NCI-H524 (cell line): Measurements from ENCODE around the gene SPECC1.
A peak's percentile ranks its signal among the peaks of the same experiment; 100 is the strongest.
"Not testable (repeated sequence)": the region's sequence is repeated elsewhere in the genome, so short reads cannot be mapped to it uniquely, and the experiment has no call there.

Source experiments
- DNase-seq, 2 experiments: peaks; one replicate each; lab custom pipeline; 2025; lab: John Stamatoyannopoulos, UW

Gene SPECC1

GRCh38 chr17:20094777-20095176, 85.6 kb downstream of the SPECC1 start:
- DNase-seq, result no peak

DNA sequence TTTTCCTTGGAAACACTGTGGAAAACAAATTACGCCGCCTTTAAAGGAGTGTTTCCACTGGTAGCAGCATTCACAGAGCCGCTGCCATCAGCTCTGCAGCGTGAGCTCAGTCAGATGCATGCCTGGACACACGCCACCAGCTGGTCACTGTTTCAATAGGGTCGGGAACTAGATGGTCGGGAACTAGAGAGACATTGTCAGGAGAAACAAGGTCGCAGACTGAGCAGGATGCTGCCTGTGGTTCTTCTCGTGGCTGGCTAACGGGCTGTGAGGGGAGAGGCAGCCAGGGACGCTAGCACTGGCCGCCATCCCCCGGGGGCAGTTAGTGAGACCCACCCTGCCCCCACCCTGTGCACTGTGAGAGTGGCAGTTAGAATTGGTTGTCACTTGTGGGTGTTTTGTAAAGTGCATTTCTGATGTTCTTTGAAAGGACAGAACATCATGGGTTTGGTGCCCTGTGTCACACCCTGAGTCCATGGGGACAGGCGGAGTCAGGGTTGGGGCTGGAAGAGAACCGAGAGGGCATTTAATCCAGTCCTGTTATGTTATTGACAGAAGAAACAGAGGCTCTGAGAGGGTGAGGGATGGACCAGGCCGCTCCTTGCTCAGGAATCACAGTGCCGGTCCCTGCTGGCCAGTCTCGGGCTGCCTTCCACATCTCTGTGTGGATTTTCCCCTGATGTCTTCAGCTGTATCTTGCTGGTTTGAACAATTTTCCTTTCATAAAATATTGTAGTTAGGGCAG, 86.3 kb downstream of the SPECC1 start:
- peak; percentile 50 to 77 for DNase-seq

DNA sequence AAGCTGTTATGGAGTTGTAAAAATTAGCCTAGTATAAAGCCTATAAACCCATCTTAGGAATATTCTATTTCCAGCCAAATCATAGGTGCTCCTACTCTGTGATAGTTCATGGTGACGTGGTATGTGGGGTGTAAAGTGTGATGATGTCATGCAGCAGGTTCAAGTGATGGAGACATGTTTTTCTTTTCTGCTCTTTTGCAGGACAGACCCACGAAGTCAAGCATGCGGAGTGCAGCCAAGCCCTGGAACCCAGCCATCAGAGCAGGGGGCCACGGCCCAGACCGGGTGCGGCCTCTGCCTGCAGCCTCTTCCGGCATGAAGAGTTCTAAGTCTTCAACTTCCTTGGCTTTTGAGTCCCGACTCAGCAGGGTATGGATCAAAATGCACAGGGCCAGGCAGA, 87.3 kb downstream of the SPECC1 start:
- DNase-seq, result no peak

DNA sequence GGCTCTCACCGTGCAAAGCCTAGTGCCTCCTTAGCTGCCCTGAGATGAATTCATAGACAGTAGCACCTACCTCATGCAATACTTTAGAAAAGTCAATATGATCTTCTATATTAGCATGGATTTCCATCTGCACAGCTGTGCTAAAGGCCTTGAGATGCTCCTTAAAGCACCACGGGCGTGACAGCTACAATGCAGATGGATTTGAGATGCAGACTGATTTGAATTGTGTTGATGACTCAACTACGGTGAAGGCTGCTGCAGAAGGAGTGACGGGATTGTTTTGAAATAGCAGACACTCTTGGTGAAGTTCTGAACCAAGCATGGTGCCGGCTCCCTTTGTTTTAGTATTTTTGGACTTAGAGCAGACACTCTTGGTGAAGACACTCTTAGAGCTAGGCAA, 88.2 kb downstream of the SPECC1 start:
- DNase-seq, result no peak

GRCh38 chr17:20098314-20098713, 89.2 kb downstream of the SPECC1 start:
- DNase-seq, result no peak

DNA sequence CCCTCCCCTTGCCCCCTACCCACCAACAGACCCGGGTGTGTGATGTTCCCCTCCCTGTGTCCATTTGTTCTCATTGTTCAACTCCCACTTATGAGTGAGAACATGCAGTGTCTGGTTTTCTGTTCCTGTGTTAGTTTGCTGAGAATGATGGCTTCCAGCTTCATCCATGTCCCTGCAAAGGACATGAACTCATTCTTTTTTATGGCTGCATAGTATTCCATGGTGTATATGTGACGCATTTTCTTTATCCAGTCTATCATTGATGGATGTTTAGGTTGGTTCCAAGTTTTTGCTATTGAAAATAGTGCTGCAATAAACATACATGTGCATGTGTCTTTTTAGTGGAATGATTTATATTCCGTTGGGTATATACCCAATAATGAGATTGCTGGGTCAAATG, 91.6 kb downstream of the SPECC1 start:
- DNase-seq, result not testable (repeated sequence)

DNA sequence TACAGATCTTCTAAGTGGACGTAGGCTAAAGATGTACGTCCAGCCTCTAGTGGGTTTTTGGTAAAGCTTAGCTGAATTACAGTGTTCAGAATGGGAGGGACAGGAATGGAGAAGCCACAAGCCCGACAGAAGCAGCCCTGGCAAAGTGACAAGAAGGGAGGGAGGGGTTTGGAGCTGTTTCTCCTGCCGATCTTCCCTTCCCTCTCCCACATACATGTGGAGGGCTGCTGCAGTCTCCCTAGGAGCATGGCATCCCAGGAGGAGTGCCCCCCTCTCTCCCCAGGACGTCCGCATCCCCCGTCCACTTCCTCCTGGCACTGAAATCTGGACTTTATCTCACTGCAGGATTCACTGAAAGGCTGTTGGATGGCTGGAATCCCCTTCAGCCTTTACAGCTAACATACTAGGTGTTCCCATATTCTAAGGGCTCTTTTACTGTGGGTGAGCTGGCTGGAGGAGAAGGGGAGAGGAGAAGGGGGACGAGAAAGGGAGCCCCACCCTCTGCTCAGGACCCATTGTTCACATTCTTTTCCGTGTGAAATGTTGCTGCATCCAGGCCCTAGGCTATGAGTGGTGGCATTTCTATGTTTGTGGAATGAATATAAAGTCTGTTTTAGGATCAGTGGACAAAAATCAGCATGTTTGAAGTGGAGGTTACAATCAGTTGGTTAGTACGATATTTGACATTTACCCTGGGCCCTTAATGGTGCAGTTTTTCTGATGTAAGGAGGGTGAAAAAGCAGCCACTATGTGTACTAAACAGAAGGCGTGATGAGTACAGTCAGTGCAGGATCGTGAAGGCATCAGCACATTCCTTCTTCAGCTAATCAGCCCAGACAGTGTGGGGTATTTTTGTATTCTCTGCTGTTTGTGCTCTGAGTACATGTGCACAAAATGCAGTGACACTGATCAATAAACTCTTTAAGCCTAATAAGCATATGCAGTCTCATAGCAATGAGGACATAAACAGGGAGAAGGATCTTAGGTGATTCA, 94.6 kb downstream of the SPECC1 start:
- DNase-seq, result no peak

DNA sequence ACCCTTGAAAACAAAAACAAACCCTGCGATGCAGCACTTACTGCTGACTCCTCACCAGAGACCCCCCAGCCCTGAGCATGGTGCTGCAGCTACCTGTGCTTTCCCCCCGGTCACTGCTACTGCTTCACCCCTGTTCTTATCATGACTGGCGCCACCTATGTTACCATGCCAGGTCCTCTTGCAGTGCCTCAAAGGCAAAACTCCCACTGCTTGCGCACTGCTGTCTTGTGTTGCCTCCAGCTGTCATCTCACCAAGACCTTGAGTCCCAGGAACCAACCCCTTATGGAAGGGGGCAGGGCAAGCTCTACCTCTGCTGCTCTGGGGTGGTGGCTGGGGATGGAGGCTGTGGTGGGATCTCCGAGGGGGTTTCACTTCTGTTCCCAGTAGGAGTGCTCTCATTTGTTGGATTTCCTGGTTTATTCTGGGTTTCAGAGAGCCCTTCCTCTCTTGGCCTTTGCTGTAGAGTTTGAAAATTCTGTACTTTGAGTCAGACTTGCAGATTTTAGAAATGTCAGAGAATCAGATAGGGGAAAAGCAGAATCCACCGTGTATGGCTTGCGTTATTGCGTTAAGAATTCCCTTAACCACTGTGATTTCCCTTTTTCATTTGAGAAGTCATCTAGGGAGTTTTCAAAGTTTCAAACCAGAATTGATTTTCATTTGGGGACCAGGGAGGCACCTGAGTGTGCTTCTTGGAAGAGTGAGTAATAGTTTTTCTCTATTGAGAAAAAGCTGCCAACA, 96.6 kb downstream of the SPECC1 start:
- peak in 1 of 2 experiments; percentile 19 for DNase-seq

DNA sequence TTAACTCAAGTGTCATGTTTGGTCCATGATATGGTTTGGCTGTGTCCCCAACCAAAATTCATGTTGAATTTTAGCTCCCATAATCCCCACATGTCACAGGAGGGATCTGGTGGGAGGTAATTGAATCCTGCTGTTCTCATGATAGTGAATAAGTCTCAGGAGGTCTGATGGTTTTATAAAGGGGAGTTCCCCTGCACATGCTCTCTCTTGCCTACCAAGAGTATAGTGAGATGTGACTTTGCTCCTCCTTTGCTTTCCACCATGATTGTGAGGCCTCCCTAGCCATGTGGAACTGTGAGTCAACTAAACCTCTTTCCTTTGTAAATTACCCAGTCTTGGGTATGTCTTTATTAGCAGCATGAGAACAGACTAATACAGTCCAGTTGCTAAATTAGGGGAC, 97.3 kb downstream of the SPECC1 start:
- DNase-seq, result not testable (repeated sequence)

DNA sequence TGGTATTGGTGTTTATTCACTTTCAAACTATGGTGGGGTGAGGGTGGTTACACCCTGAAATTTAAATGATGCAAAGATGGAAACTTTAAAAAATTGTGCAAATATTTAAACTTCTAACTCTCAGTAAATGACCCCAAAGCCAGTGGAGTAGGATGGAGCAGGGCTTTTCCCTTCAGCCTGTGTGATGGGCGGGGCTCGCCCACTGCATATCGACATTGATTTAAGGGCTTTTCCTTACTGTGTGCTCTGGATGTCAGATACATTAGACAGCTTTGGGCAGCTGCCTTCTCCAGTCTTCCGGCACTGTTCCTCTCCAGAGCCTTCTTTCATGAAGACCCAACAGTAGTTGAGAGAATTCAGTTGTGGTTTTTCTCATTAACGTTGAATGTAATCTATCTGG, 99.9 kb downstream of the SPECC1 start:
- DNase-seq, result no peak

GRCh38 chr17:20111538-20111937, 102.4 kb downstream of the SPECC1 start:
- no peak for DNase-seq

DNA sequence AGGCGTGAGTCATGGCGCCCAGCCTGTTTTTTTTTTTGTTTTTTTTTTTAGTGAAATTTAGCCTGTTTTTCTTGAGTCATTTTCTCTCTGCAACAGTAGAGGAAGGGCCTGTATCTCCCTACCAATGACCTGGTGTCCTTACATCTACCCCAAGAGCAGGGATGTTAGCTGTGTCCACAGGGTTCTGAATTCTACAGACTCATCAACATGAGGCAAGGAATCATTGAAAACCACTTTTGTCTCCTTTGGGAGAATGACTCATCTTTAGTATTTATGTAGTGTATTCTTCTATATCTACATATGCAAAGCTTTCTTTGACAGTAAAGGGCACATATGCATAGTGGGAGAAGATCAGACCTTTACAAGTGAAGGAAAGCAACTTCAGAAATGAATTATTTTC, 105.3 kb downstream of the SPECC1 start:
- DNase-seq, result no peak

DNA sequence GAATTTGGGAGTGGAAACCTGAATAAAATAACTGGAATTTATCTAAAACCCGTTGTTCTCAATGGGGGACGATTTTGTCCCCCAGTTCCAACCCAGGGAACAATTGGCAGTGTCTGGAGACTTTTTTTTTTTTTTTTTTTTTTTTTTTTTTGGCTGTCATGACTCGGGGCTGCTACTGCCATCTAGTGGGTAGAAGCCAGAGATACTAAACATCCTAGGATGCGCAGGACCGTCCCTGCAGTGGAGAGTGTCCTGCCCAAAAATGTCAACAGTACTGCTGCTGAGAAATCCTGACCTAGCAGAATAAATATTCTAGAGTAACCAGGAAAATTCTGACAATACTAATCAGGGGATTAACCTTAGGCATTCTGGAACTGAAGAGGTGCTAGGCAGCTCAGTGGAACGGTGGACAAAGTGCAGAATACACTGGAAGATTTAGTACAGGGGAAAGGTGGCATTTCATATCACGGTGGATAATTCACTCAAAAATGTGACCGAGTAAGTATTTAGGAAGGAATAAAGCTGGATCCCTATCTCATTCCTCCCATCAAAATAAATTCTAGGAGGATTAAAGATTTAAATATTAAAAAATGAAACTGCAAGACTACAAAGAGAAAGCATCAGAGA, 107.6 kb downstream of the SPECC1 start:
- DNase-seq, result peak; percentile 32 to 58

DNA sequence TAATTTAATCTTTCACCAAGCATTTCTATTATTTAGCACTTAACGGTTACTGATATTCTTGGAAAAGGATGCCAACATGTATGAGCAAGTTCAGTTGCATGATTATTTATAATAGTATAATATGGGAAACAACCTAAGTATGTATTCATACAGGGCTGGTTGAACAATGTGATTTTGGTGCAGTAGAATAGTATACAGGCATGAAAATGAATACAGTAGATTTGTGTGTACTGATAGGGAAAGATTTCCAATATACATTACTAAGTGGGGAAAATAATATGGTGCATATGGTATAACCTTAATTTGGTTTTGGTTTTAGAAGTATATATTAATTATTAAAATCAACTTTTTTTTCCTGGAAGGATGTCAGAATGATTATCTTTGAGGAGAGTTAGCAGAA, 109.1 kb downstream of the SPECC1 start:
- no peak for DNase-seq

- DNase-seq, result peak; percentile 93 to 96
Observed at GRCh38 chr17:20120836-20121235, 111.7 kb downstream of the SPECC1 start.

DNA sequence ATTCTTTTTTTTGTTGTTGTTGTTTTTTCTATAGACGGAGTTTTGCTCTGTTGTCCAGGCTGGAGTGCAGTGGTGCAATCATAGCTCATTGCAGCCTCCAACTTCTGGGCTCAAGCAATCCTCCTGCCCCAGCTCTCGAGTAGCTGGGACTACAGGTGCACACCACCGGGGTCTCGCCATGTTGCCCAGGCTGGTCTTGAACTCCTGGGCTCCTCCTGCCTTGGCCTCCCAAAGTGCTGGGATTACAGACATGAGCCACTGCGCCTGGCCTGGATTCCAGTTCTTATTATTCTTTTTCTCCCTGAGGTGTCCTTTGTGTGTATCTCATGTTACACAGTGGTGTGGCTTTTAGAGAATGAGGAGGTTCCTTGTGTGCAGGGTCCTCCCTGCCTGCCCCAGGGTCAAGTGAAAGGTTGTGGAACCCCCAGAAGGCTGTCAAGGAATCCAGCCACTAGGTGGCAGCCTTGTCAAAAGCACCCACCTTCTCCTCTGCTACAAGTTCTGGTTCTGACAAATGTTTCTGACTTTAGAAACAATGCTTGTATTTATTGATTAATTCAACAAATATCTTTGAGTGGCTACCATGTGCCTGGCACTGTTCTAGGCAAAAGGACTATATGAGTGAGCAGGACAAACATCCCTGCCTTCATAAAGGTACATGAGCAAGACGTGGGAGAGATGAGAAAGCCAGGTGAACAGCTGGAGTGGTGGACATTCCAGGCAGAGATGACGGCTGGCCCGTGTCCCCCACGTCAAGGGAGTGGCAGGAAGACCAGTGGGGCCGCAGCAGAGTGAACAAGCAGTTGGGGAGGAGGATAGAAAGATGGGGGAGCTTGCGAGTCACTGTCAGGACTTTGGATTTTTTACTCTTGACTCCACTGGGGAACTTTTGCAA, 112.4 kb downstream of the SPECC1 start:
- DNase-seq, result peak; percentile 68 to 79

DNA sequence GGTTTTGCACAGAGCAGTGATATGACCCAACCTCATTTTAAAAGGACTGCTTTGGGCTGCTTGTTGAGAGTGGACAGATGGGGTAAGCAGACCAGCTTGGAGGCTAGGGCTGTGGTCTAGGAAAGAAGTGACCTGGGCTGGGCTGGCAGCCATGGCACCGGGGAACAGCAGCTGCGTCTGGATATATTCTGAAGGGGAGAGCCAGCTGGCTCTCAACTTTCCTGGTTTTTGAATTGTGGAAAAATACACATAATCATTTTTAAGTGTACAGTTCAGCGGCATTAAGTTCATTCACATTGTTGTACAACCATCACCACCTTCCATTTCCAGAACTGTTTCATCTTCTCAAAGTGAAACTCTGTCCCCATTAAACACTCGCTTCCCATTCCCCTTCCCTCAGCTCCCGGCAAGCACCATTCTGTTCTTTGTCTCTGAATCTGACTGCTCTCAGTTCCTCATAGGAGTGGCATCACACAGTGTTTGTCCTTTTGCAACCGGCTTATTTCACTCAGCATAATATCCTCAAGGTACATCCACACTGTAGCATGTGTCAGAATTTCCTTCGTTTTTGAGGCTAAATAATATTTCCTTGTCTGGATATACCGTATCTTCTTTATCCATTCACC, 113.2 kb downstream of the SPECC1 start:
- peak; percentile 46 to 69 for DNase-seq

DNA sequence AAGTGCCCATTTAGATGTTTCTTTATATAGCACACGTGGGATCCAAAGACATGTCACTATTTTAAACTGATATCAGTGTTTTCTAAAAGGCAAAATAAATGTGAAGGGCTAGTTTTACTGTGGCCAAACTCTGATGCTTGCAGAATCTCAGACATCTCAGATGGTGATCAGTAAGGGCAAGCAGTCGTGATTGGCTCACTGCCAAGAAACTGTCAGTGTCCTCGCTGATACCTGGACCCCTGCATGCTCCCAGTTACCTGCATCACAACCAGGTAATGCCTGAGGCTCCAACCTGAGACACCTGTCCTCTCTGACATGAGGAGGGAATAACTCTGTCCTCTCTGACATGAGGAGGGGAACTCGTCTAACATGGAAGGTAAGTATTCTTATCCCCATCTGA, 114.0 kb downstream of the SPECC1 start:
- no peak for DNase-seq

DNA sequence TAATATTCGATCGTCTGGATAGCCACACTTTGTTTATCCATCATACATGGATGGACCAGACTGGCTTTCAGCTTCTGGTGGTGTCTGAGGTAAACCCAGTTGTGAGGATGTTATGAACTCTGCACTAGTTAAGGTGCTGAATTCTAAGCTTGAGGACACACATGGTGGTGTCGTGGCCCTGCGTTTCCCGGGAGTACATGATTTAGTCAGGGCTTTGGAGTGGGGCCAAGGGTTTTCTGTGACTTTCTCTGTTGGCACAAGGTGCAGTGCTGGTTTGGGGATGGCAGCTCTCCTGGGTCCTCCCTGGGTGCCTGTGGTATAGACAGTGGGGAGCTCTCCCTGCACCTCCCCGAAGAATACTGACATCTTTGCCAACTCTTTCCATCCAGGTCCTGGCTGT, 116.6 kb downstream of the SPECC1 start:
- DNase-seq, result no peak

DNA sequence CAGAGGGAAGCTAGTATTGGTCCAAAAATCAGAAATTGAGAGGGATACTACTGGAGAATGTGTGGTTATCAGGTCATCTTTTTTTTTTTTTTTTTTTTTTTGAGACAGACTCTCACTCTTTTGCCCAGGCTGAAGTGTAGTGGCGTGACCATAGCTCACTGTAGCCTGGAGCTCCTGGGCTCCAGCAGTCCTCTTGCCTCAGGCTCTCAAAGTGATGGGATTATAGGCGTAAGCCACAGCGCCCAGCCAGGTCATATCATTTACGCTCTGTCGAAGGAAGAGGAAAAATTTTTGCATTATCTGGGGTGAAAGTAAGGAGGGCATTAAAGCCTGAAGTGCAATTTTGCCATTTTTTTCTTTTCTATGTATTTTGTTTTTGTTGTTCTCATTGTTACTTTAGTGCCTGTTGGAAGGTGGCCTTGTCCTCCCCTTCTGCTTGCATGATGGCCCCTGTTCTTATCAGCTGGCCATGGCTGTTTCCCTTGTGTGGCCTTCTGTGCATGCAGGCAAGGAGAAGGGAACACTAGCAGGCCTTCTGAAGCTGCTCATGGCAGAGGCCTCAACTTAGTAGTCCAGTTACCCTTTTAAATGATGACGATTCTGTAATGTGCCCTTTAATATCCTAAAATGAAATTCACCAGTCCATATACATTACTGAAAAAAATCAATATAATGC, 118.3 kb downstream of the SPECC1 start:
- DNase-seq, result peak; percentile 7 to 33
